ENCODE results near the gene ZNF385C.

DNA sequence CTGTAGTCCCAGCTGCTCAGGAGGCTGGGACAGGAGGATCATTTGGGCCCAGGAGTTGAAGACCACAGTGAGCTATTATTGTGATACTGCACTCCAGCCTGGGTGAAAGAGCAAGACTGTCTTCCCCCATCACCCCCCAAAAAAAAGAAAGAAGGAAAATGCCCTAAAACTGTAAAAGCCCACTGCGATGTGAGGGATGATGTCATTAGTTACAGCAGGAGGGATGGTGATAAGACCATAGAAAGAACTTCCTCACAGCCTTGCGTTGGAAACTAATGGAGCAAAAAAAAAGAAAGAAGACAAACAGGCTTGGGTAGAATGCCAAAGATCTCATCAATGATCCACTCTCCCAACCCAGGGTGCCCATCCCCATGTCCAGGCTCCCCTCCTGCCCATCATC lies 18.7 kb downstream of the ZNF385C start:
- TF ChIP-seq, protein P1, sequence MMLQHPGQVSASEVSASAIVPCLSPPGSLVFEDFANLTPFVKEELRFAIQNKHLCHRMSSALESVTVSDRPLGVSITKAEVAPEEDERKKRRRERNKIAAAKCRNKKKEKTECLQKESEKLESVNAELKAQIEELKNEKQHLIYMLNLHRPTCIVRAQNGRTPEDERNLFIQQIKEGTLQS (IDR thresholded peaks at IDR 0.05) = no peak
- TF ChIP-seq, protein P2, sequence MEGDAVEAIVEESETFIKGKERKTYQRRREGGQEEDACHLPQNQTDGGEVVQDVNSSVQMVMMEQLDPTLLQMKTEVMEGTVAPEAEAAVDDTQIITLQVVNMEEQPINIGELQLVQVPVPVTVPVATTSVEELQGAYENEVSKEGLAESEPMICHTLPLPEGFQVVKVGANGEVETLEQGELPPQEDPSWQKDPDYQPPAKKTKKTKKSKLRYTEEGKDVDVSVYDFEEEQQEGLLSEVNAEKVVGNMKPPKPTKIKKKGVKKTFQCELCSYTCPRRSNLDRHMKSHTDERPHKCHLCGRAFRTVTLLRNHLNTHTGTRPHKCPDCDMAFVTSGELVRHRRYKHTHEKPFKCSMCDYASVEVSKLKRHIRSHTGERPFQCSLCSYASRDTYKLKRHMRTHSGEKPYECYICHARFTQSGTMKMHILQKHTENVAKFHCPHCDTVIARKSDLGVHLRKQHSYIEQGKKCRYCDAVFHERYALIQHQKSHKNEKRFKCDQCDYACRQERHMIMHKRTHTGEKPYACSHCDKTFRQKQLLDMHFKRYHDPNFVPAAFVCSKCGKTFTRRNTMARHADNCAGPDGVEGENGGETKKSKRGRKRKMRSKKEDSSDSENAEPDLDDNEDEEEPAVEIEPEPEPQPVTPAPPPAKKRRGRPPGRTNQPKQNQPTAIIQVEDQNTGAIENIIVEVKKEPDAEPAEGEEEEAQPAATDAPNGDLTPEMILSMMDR (IDR thresholded peaks at IDR 0.05; ENCODE audit: low read depth, low read length, missing input control) = no peak
- TF ChIP-seq, protein P3, sequence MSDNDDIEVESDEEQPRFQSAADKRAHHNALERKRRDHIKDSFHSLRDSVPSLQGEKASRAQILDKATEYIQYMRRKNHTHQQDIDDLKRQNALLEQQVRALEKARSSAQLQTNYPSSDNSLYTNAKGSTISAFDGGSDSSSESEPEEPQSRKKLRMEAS (IDR thresholded peaks at IDR 0.05) = no peak
- no peak for TF ChIP-seq FOXA1 (IDR thresholded peaks at IDR 0.05)
- TF ChIP-seq, protein P4, sequence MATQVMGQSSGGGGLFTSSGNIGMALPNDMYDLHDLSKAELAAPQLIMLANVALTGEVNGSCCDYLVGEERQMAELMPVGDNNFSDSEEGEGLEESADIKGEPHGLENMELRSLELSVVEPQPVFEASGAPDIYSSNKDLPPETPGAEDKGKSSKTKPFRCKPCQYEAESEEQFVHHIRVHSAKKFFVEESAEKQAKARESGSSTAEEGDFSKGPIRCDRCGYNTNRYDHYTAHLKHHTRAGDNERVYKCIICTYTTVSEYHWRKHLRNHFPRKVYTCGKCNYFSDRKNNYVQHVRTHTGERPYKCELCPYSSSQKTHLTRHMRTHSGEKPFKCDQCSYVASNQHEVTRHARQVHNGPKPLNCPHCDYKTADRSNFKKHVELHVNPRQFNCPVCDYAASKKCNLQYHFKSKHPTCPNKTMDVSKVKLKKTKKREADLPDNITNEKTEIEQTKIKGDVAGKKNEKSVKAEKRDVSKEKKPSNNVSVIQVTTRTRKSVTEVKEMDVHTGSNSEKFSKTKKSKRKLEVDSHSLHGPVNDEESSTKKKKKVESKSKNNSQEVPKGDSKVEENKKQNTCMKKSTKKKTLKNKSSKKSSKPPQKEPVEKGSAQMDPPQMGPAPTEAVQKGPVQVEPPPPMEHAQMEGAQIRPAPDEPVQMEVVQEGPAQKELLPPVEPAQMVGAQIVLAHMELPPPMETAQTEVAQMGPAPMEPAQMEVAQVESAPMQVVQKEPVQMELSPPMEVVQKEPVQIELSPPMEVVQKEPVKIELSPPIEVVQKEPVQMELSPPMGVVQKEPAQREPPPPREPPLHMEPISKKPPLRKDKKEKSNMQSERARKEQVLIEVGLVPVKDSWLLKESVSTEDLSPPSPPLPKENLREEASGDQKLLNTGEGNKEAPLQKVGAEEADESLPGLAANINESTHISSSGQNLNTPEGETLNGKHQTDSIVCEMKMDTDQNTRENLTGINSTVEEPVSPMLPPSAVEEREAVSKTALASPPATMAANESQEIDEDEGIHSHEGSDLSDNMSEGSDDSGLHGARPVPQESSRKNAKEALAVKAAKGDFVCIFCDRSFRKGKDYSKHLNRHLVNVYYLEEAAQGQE (IDR thresholded peaks at IDR 0.05) = no peak
- TF ChIP-seq YY1 (IDR thresholded peaks at IDR 0.05) = no peak
